GM23338 (cell line): ENCODE results near the gene PPFIBP1. TPM values are rescaled to one million over a fixed set of nuclear protein-coding genes. Genes with fewer than 3 reads are reported as not detected.

Experiments
- ATAC-seq: fragments of 200-7000 bp; cut with Tn5 transposase; 3 replicates; pipeline ENCODE4 v1.9.1; 2020
- DNase-seq: peaks from one replicate; pipeline ENCODE4 v3.0.0-alpha.2; 2015; ENCODE audit warnings: low spot score
- H2AFZ ChIP-seq: fragments of 200-600 bp; sonication (generic); 2 replicates; pipeline ENCODE4 v1.8.0; 2016; ENCODE audit warnings: antibody characterized with exemption, mild to moderate bottlenecking, moderate library complexity
- H3F3A ChIP-seq: fragments of 200-600 bp; sonication (generic); replicated peaks from 2 replicates; pipeline ENCODE4 v1.8.0; 2017; ENCODE audit warnings: antibody characterized with exemption, mixed run types, low read depth
- H3K27ac ChIP-seq: fragments of 200-600 bp; sonication (generic); 2 replicates; pipeline ENCODE4 v1.6.1; 2016; ENCODE audit warnings: low read depth
- H3K27me3 ChIP-seq: fragments of 200-600 bp; sonication (generic); 2 replicates; pipeline ENCODE4 v1.8.0; 2016; ENCODE audit warnings: mild to moderate bottlenecking, mixed run types, moderate library complexity; ENCODE audit not compliant: insufficient read depth
- H3K36me3 ChIP-seq: fragments of 200-600 bp; sonication (generic); 2 replicates; pipeline ENCODE4 v1.8.0; 2016; ENCODE audit warnings: mild to moderate bottlenecking; ENCODE audit not compliant: insufficient read depth
- H3K4me1 ChIP-seq: fragments of 200-600 bp; sonication (generic); 2 replicates; pipeline ENCODE4 v1.8.0; 2016; ENCODE audit warnings: mild to moderate bottlenecking, moderate library complexity; ENCODE audit not compliant: insufficient read depth
- H3K4me2 ChIP-seq: fragments of 200-600 bp; sonication (generic); 2 replicates; pipeline ENCODE4 v1.7.1; 2017; ENCODE audit warnings: mixed run types
- H3K4me3 ChIP-seq: fragments of 200-600 bp; sonication (generic); 2 replicates; pipeline ENCODE4 v1.6.1; 2016; ENCODE audit warnings: mixed run types
- H3K79me2 ChIP-seq: fragments of 200-600 bp; sonication (generic); replicated peaks from 2 replicates; pipeline ENCODE4 v1.8.0; 2017; ENCODE audit warnings: mild to moderate bottlenecking; ENCODE audit not compliant: insufficient read depth
- H3K9me2 ChIP-seq: fragments of 200-600 bp; sonication (generic); 2 replicates; pipeline ENCODE4 v1.8.0; 2017; ENCODE audit not compliant: insufficient read depth
- H4K20me1 ChIP-seq: fragments of 200-600 bp; sonication (generic); replicated peaks from 2 replicates; pipeline ENCODE4 v1.8.0; 2017; ENCODE audit warnings: mild to moderate bottlenecking; ENCODE audit not compliant: insufficient read depth
- H3K27ac Mint-ChIP-seq: 2 replicates; pipeline ENCODE4 v1.8.0; 2020; ENCODE audit warnings: inconsistent platforms, mild to moderate bottlenecking, moderate library complexity, mixed read lengths
- H3K27me3 Mint-ChIP-seq: 3 replicates; pipeline ENCODE4 v1.8.0; 2022; ENCODE audit warnings: low read depth, mild to moderate bottlenecking, moderate library complexity, mixed read lengths, inconsistent platforms; ENCODE audit not compliant: insufficient read depth, poor library complexity
- H3K36me3 Mint-ChIP-seq: 3 replicates; pipeline ENCODE4 v1.8.0; 2021; ENCODE audit warnings: low read depth, mild to moderate bottlenecking, inconsistent platforms, moderate library complexity, mixed read lengths
- H3K4me1 Mint-ChIP-seq: 3 replicates; pipeline ENCODE4 v1.8.0; 2020; ENCODE audit warnings: mild to moderate bottlenecking, inconsistent platforms, mixed read lengths
- H3K4me3 Mint-ChIP-seq: 3 replicates; pipeline ENCODE4 v1.8.0; 2021; ENCODE audit warnings: moderate library complexity, mild to moderate bottlenecking, inconsistent platforms, mixed read lengths
- H3K9me3 Mint-ChIP-seq: 3 replicates; pipeline ENCODE4 v1.8.0; 2020; ENCODE audit warnings: moderate library complexity, mild to moderate bottlenecking, inconsistent platforms, mixed read lengths
- ETS1 ChIP-seq: IDR thresholded peaks from 2 replicates; pipeline ENCODE4 v1.6.1; 2016; ENCODE audit warnings: antibody characterized with exemption
- JUNB ChIP-seq: IDR thresholded peaks from one replicate; pipeline ENCODE4 v1.6.1; 2016; ENCODE audit warnings: antibody characterized with exemption; ENCODE audit not compliant: unreplicated experiment
- NANOG ChIP-seq: IDR thresholded peaks from 2 replicates; pipeline ENCODE4 v1.6.1; 2016; ENCODE audit warnings: antibody characterized with exemption, borderline replicate concordance
- POLR2AphosphoS5 ChIP-seq: IDR thresholded peaks from 2 replicates; pipeline ENCODE4 v1.6.1; 2016; ENCODE audit warnings: antibody characterized with exemption, low read depth
- REST ChIP-seq: IDR thresholded peaks from one replicate; pipeline ENCODE4 v1.6.1; 2018; ENCODE audit warnings: antibody characterized with exemption; ENCODE audit not compliant: unreplicated experiment
- STAT1 ChIP-seq: IDR thresholded peaks from one replicate; pipeline ENCODE4 v1.6.1; 2016; ENCODE audit warnings: antibody characterized with exemption; ENCODE audit not compliant: unreplicated experiment
- ZNF462 ChIP-seq: fragments of 250-450 bp; sonication (Bioruptor Pico); IDR thresholded peaks from 2 replicates; pipeline ENCODE4 v1.5.0; 2020; ENCODE audit warnings: mild to moderate bottlenecking, moderate library complexity
- polyA plus RNA-seq: library from polyadenylated mRNA; unstranded; fragments of >200 nt; fragmentation: Nextera tagmentation; extraction: Ambion mirVana; gene quantifications from 2 replicates; pipeline ENCODE4 v1.2.1, GENCODE V29; 2016
- total RNA-seq: library from RNA; depleted of rRNA; stranded (reverse); fragments of >200 nt; shearing (Covaris generic); gene quantifications from 2 replicates; pipeline ENCODE4 v1.2.3, GENCODE V29; 2014

The PPFIBP1 gene
- total and polyA plus RNA-seq, 2 experiments from 2014 or later: 33.2 to 41.9 TPM

- no peaks in the 10 kb centered on the region for H3K9me3 Mint-ChIP-seq
- Histone ChIP-seq H3K4me1 (peaks cover 19% of the 10 kb centered on the region), H4K20me1 (peaks cover 12% of the 10 kb centered on the region), H3K9me2 (0 out of 2 replicates have a peak, but pooled peaks cover 5% of the 10 kb centered on the region), H2AFZ (no peak overlapping the region), H3K4me3 (no peak overlapping the region), H3K27ac (no peak overlapping the region), H3K4me2 (no peak overlapping the region), H3F3A (no peaks in the 10 kb centered on the region), H3K79me2 (peaks cover 96% of the 10 kb centered on the region), H3K27me3 (no peaks in the 10 kb centered on the region), H3K36me3 (no peaks in the 10 kb centered on the region)
- H3K4me3 Mint-ChIP-seq: no peak overlapping the region
- no peak for TF ChIP-seq JUNB
- no peak for TF ChIP-seq ETS1
- TF ChIP-seq REST: no peak
- TF ChIP-seq STAT1: no peak
- no peak for TF ChIP-seq ZNF462 (CRISPR knock-in tag)
- no peak for TF ChIP-seq POLR2AphosphoS5
- no peak for TF ChIP-seq NANOG
- no peaks in the 10 kb centered on the region for H3K36me3 Mint-ChIP-seq
- H3K27me3 Mint-ChIP-seq: peaks cover 1% of the 10 kb centered on the region
- H3K4me1 Mint-ChIP-seq: peaks cover 36% of the 10 kb centered on the region
- ATAC-seq (no peak), DNase-seq (no peak)
- H3K27ac Mint-ChIP-seq: no peak overlapping the region
These were observed 10.8 kb downstream of the PPFIBP1 start for GRCh38 chr12:27534765-27535161.
